Measurements from ENCODE around the gene CCDC186. TPM values are rescaled to one million over a fixed set of nuclear protein-coding genes. Genes with fewer than 3 reads are reported as not detected.
A peak's percentile ranks its signal among the peaks of the same experiment; 100 is the strongest.

Gene CCDC186
- total RNA-seq, 1 experiment from 2014 or later, result 24.2 TPM

GRCh38 chr10:114131094-114131493, 42.9 kb downstream of the CCDC186 start:
- Histone ChIP-seq H3K4me2 (ENCODE audit: low read depth, low read length, poor library complexity, severe bottlenecking) (peak overlapping the region; percentile 57), H3K9me2 (replicated peaks; ENCODE audit: insufficient read depth, low read length) (no peaks in the 10 kb centered on the region), H3K4me3 (ENCODE audit: low read length) (no peak overlapping the region), H3K27me3 (ENCODE audit: low read length) (no peaks in the 10 kb centered on the region), H4K20me1 (ENCODE audit: insufficient read depth, low read depth, low read length) (no peaks in the 10 kb centered on the region), H3K36me3 (ENCODE audit: insufficient read depth, low read length) (peaks cover 8% of the 10 kb centered on the region; the same call in 1 of the 2 replicates), H3K9ac (ENCODE audit: low read length) (no peak overlapping the region), H3K4me1 (ENCODE audit: low read length) (peaks cover 12% of the 10 kb centered on the region), H3K9me3 (ENCODE audit: low read length) (no peaks in the 10 kb centered on the region), H3K27ac (ENCODE audit: low read length) (peak overlapping the region; percentile 64), H3K79me2 (ENCODE audit: low read length) (no peaks in the 10 kb centered on the region), H2AFZ (ENCODE audit: low read length) (peak overlapping the region; percentile 80)
- DNase-seq, result peak; percentile 76

GRCh38 chr10:114121031-114121430, 53.0 kb downstream of the CCDC186 start:
- Histone ChIP-seq H3K9me3 (ENCODE audit: low read length) (no peaks in the 10 kb centered on the region), H3K4me2 (ENCODE audit: low read depth, low read length, poor library complexity, severe bottlenecking) (no peak overlapping the region), H3K27ac (ENCODE audit: low read length) (no peak overlapping the region), H3K9me2 (replicated peaks; ENCODE audit: insufficient read depth, low read length) (no peaks in the 10 kb centered on the region), H3K27me3 (ENCODE audit: low read length) (no peaks in the 10 kb centered on the region), H3K36me3 (ENCODE audit: insufficient read depth, low read length) (peaks cover 3% of the 10 kb centered on the region; the same call in 1 of the 2 replicates), H2AFZ (ENCODE audit: low read length) (no peak overlapping the region), H3K9ac (ENCODE audit: low read length) (no peak overlapping the region), H3K79me2 (ENCODE audit: low read length) (no peaks in the 10 kb centered on the region), H4K20me1 (ENCODE audit: insufficient read depth, low read depth, low read length) (no peaks in the 10 kb centered on the region), H3K4me3 (ENCODE audit: low read length) (no peak overlapping the region), H3K4me1 (ENCODE audit: low read length) (no peaks in the 10 kb centered on the region)
- no peak for DNase-seq

GRCh38 chr10:114118514-114118913, 55.5 kb downstream of the CCDC186 start:
- no peak overlapping the region for H3K4me3 ChIP-seq (ENCODE audit: low read length)
- H3K4me2 ChIP-seq (ENCODE audit: low read depth, low read length, poor library complexity, severe bottlenecking), result no peak overlapping the region
- no peaks in the 10 kb centered on the region for H3K9me2 ChIP-seq (replicated peaks; ENCODE audit: insufficient read depth, low read length)
- H3K9me3 ChIP-seq (ENCODE audit: low read length), result no peaks in the 10 kb centered on the region
- no peak overlapping the region for H3K9ac ChIP-seq (ENCODE audit: low read length)
- no peak overlapping the region for H3K27ac ChIP-seq (ENCODE audit: low read length)
- no peak overlapping the region for H2AFZ ChIP-seq (ENCODE audit: low read length)
- H3K36me3 ChIP-seq (ENCODE audit: insufficient read depth, low read length), result peaks cover 3% of the 10 kb centered on the region; the same call in 1 of the 2 replicates
- no peak for DNase-seq
- H3K79me2 ChIP-seq (ENCODE audit: low read length), result no peaks in the 10 kb centered on the region
- no peaks in the 10 kb centered on the region for H4K20me1 ChIP-seq (ENCODE audit: insufficient read depth, low read depth, low read length)
- H3K27me3 ChIP-seq (ENCODE audit: low read length), result no peaks in the 10 kb centered on the region
- H3K4me1 ChIP-seq (ENCODE audit: low read length), result no peaks in the 10 kb centered on the region

- Histone ChIP-seq H3K79me2 (ENCODE audit: low read length) (no peaks in the 10 kb centered on the region), H3K36me3 (ENCODE audit: insufficient read depth, low read length) (peaks cover 3% of the 10 kb centered on the region; the same call in 1 of the 2 replicates), H3K9me2 (replicated peaks; ENCODE audit: insufficient read depth, low read length) (no peaks in the 10 kb centered on the region), H3K9me3 (ENCODE audit: low read length) (no peaks in the 10 kb centered on the region), H3K4me1 (ENCODE audit: low read length) (no peaks in the 10 kb centered on the region), H3K9ac (ENCODE audit: low read length) (no peak overlapping the region), H4K20me1 (ENCODE audit: insufficient read depth, low read depth, low read length) (no peaks in the 10 kb centered on the region), H3K27me3 (ENCODE audit: low read length) (no peaks in the 10 kb centered on the region), H3K27ac (ENCODE audit: low read length) (no peak overlapping the region), H3K4me3 (ENCODE audit: low read length) (no peak overlapping the region), H3K4me2 (ENCODE audit: low read depth, low read length, poor library complexity, severe bottlenecking) (no peak overlapping the region), H2AFZ (ENCODE audit: low read length) (no peak overlapping the region)
- DNase-seq, result no peak
Observed at GRCh38 chr10:114117728-114118127, 56.3 kb downstream of the CCDC186 start.

GRCh38 chr10:114115661-114116445, 58.1 kb downstream of the CCDC186 start:
- Histone ChIP-seq H4K20me1 (ENCODE audit: insufficient read depth, low read depth, low read length) (no peaks in the 10 kb centered on the region), H3K9ac (ENCODE audit: low read length) (no peak overlapping the region), H2AFZ (ENCODE audit: low read length) (no peak overlapping the region), H3K9me3 (ENCODE audit: low read length) (no peaks in the 10 kb centered on the region), H3K4me2 (ENCODE audit: low read depth, low read length, poor library complexity, severe bottlenecking) (no peak overlapping the region), H3K36me3 (ENCODE audit: insufficient read depth, low read length) (no peaks in the 10 kb centered on the region), H3K4me1 (ENCODE audit: low read length) (no peaks in the 10 kb centered on the region), H3K27me3 (ENCODE audit: low read length) (no peaks in the 10 kb centered on the region), H3K4me3 (ENCODE audit: low read length) (no peak overlapping the region), H3K9me2 (replicated peaks; ENCODE audit: insufficient read depth, low read length) (no peaks in the 10 kb centered on the region), H3K27ac (ENCODE audit: low read length) (no peak overlapping the region), H3K79me2 (ENCODE audit: low read length) (no peaks in the 10 kb centered on the region)
- no peak for DNase-seq

- no peaks in the 10 kb centered on the region for H3K9me3 ChIP-seq (ENCODE audit: low read length)
- H3K4me2 ChIP-seq (ENCODE audit: low read depth, low read length, poor library complexity, severe bottlenecking), result no peak overlapping the region
- no peaks in the 10 kb centered on the region for H4K20me1 ChIP-seq (ENCODE audit: insufficient read depth, low read depth, low read length)
- H3K79me2 ChIP-seq (ENCODE audit: low read length), result no peaks in the 10 kb centered on the region
- no peak overlapping the region for H2AFZ ChIP-seq (ENCODE audit: low read length)
- no peaks in the 10 kb centered on the region for H3K36me3 ChIP-seq (ENCODE audit: insufficient read depth, low read length)
- no peak overlapping the region for H3K9ac ChIP-seq (ENCODE audit: low read length)
- no peaks in the 10 kb centered on the region for H3K27me3 ChIP-seq (ENCODE audit: low read length)
- H3K4me1 ChIP-seq (ENCODE audit: low read length), result no peaks in the 10 kb centered on the region
- no peak overlapping the region for H3K27ac ChIP-seq (ENCODE audit: low read length)
- no peak overlapping the region for H3K4me3 ChIP-seq (ENCODE audit: low read length)
- H3K9me2 ChIP-seq (replicated peaks; ENCODE audit: insufficient read depth, low read length), result no peaks in the 10 kb centered on the region
- DNase-seq, result no peak
Observed at GRCh38 chr10:114110174-114110972, 63.6 kb downstream of the CCDC186 start.

- Histone ChIP-seq H3K27me3 (ENCODE audit: low read length) (no peaks in the 10 kb centered on the region), H3K79me2 (ENCODE audit: low read length) (no peaks in the 10 kb centered on the region), H3K27ac (ENCODE audit: low read length) (no peak overlapping the region), H3K9ac (ENCODE audit: low read length) (no peak overlapping the region), H3K9me2 (replicated peaks; ENCODE audit: insufficient read depth, low read length) (no peaks in the 10 kb centered on the region), H3K4me1 (ENCODE audit: low read length) (peaks cover 7% of the 10 kb centered on the region), H2AFZ (ENCODE audit: low read length) (no peak overlapping the region), H3K4me2 (ENCODE audit: low read depth, low read length, poor library complexity, severe bottlenecking) (no peak overlapping the region), H3K9me3 (ENCODE audit: low read length) (no peaks in the 10 kb centered on the region), H4K20me1 (ENCODE audit: insufficient read depth, low read depth, low read length) (no peaks in the 10 kb centered on the region), H3K4me3 (ENCODE audit: low read length) (no peak overlapping the region), H3K36me3 (ENCODE audit: insufficient read depth, low read length) (no peaks in the 10 kb centered on the region)
- DNase-seq, result peak; percentile 59
Observed at GRCh38 chr10:114103284-114103683, 70.7 kb downstream of the CCDC186 start.

GRCh38 chr10:114102256-114102655, 71.7 kb downstream of the CCDC186 start:
- DNase-seq, result no peak
- Histone ChIP-seq H3K9me2 (replicated peaks; ENCODE audit: insufficient read depth, low read length) (no peaks in the 10 kb centered on the region), H3K36me3 (ENCODE audit: insufficient read depth, low read length) (no peaks in the 10 kb centered on the region), H3K4me1 (ENCODE audit: low read length) (peaks cover 7% of the 10 kb centered on the region), H3K4me2 (ENCODE audit: low read depth, low read length, poor library complexity, severe bottlenecking) (no peak overlapping the region), H3K27me3 (ENCODE audit: low read length) (no peaks in the 10 kb centered on the region), H3K9ac (ENCODE audit: low read length) (no peak overlapping the region), H3K4me3 (ENCODE audit: low read length) (no peak overlapping the region), H2AFZ (ENCODE audit: low read length) (no peak overlapping the region), H4K20me1 (ENCODE audit: insufficient read depth, low read depth, low read length) (no peaks in the 10 kb centered on the region), H3K9me3 (ENCODE audit: low read length) (no peaks in the 10 kb centered on the region), H3K79me2 (ENCODE audit: low read length) (no peaks in the 10 kb centered on the region), H3K27ac (ENCODE audit: low read length) (no peak overlapping the region)

Measured in Karpas-422 (cell line).